HUES48 (cell line): ENCODE results near the gene GSTT2.

ENCODE experiments used
- H3K27ac ChIP-seq: one replicate; pipeline ENCODE4 v1.7.0; 2013; ENCODE audit warnings: low read depth, low read length, inconsistent platforms
- H3K27me3 ChIP-seq: 2 replicates; pipeline ENCODE4 v1.6.1; 2013; ENCODE audit warnings: mild to moderate bottlenecking, low read length; ENCODE audit not compliant: control insufficient read depth, insufficient read depth
- H3K36me3 ChIP-seq: 2 replicates; pipeline ENCODE4 v1.6.1; 2013; ENCODE audit warnings: low read length; ENCODE audit not compliant: control insufficient read depth, insufficient read depth
- H3K4me1 ChIP-seq: 2 replicates; pipeline ENCODE4 v1.6.1; 2013; ENCODE audit warnings: mild to moderate bottlenecking, low read length; ENCODE audit not compliant: control insufficient read depth, insufficient read depth
- H3K4me3 ChIP-seq: 2 replicates; pipeline ENCODE4 v1.5.1; 2013; ENCODE audit warnings: mild to moderate bottlenecking, low read depth, low read length
- H3K9ac ChIP-seq: 2 replicates; pipeline ENCODE4 v1.6.1; 2013; ENCODE audit warnings: mild to moderate bottlenecking, low read depth, low read length, moderate library complexity
- H3K9me3 ChIP-seq: 2 replicates; pipeline ENCODE4 v1.6.1; 2013; ENCODE audit warnings: low read length; ENCODE audit not compliant: control insufficient read depth, insufficient read depth

GSTT2 gene

DNA sequence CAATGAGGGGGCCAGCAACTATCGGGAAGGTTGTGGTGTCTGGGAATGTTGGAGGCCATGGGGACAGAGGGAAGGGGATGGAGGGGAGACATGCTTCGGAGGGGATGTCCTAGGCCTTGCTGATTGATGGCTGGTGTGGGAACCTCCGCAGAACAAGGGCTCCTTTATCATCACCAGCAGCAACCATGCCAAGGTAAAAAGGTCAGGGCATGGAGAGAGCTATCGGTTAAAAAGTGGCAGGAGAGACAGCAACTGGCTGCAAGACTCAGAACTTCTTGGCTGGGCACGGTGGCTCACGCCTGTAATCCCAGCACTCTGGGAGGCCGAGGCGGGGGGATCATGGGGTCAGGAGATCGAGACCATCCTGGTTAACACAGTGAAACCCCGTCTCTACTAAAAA is 22.3 kb downstream of the GSTT2 start:
- Histone ChIP-seq H3K36me3 (no peaks in the 10 kb centered on the region), H3K4me3 (no peak overlapping the region), H3K27ac (no peak overlapping the region), H3K27me3 (no peaks in the 10 kb centered on the region), H3K9ac (no peak overlapping the region), H3K4me1 (peaks cover 6% of the 10 kb centered on the region; the same call in 1 of the 2 replicates), H3K9me3 (no peaks in the 10 kb centered on the region)

DNA sequence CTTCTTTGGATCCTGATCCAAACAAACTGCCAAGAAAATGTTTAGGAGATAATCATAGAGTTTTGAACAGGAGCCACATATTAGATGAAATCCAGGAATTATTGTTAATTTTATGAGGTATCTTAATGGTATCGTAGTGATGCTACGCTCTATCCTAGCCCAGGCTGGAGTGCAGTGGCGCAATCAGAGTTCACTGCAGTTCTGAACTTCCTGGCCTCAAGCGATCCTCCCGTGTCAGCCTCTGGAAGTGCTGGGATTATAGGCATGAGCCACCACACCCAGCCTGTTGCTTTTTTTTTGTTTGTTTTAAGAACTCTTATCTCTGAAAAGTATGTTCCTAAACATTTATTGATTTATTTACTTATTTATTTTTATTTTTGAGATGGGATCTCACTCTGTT is 22.9 kb downstream of the GSTT2 start:
- Histone ChIP-seq H3K27ac (no peak overlapping the region), H3K4me3 (no peak overlapping the region), H3K36me3 (no peaks in the 10 kb centered on the region), H3K4me1 (peaks cover 6% of the 10 kb centered on the region; the same call in 1 of the 2 replicates), H3K9ac (no peak overlapping the region), H3K27me3 (no peaks in the 10 kb centered on the region), H3K9me3 (no peaks in the 10 kb centered on the region)

- H3K9me3 ChIP-seq, result no peaks in the 10 kb centered on the region
- no peak overlapping the region for H3K4me3 ChIP-seq
- no peaks in the 10 kb centered on the region for H3K27me3 ChIP-seq
- no peak overlapping the region for H3K27ac ChIP-seq
- peaks cover 6% of the 10 kb centered on the region; the same call in 1 of the 2 replicates for H3K4me1 ChIP-seq
- H3K9ac ChIP-seq, result no peak overlapping the region
- H3K36me3 ChIP-seq, result no peaks in the 10 kb centered on the region
Measured at GRCh38 chr22:24003887-24004286, 24.0 kb downstream of the GSTT2 start.

DNA sequence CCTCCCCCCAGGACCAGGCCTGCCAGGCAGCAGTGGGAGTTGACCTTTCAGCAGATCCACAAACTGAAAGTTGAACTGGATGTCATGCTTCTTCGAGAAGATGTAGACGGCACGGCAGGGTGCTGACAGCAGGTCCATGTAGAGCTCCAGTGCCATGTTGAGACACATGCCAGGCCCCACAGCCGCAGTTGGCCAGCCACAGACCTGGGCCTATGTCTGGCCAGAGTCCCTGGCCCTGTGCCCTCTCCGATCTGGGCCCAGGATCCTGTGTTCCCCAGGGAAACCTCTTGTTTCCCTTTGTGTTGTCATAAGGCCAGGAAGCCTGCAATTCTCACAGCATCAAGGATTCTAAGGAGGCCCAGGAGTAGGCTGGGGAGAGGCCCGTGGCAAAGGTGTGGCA is 25.3 kb downstream of the GSTT2 start, which contains the start of gene GSTT4:
Gene GSTT4, minus strand, starts transcription at position 253 of the 400 bp plus-strand sequence. Its CDS starts 97 bp downstream, at position 156.
- H3K4me3 ChIP-seq, result no peak within 1 kb of the TSS

GRCh38 chr22:24006207-24006913 is 26.4 kb downstream of the GSTT2 start:
- Histone ChIP-seq H3K4me1 (peaks cover 3% of the 10 kb centered on the region; the same call in 1 of the 2 replicates), H3K27me3 (no peaks in the 10 kb centered on the region), H3K4me3 (no peak overlapping the region), H3K36me3 (no peaks in the 10 kb centered on the region), H3K9me3 (no peaks in the 10 kb centered on the region), H3K27ac (no peak overlapping the region), H3K9ac (no peak overlapping the region)

More for the DNA sequence above, 25.3 kb downstream of the GSTT2 start, which contains the start of gene GSTT4:
- H3K27me3 ChIP-seq, result no peaks in the 10 kb centered on the region
- H3K9ac ChIP-seq, result no peak within 1 kb of the TSS
- no peak within 1 kb of the TSS for H3K27ac ChIP-seq
- peaks cover 6% of the 10 kb centered on the region; the same call in 1 of the 2 replicates for H3K4me1 ChIP-seq
- H3K36me3 ChIP-seq, result no peaks in the 10 kb centered on the region
- no peaks in the 10 kb centered on the region for H3K9me3 ChIP-seq

GRCh38 chr22:24006914-24007214 is 26.9 kb downstream of the GSTT2 start:
- no peak overlapping the region for H3K27ac ChIP-seq
- no peak overlapping the region for H3K9ac ChIP-seq
- H3K9me3 ChIP-seq, result no peaks in the 10 kb centered on the region
- H3K27me3 ChIP-seq, result no peaks in the 10 kb centered on the region
- H3K36me3 ChIP-seq, result no peaks in the 10 kb centered on the region
- no peak overlapping the region for H3K4me3 ChIP-seq
- no peaks in the 10 kb centered on the region for H3K4me1 ChIP-seq

DNA sequence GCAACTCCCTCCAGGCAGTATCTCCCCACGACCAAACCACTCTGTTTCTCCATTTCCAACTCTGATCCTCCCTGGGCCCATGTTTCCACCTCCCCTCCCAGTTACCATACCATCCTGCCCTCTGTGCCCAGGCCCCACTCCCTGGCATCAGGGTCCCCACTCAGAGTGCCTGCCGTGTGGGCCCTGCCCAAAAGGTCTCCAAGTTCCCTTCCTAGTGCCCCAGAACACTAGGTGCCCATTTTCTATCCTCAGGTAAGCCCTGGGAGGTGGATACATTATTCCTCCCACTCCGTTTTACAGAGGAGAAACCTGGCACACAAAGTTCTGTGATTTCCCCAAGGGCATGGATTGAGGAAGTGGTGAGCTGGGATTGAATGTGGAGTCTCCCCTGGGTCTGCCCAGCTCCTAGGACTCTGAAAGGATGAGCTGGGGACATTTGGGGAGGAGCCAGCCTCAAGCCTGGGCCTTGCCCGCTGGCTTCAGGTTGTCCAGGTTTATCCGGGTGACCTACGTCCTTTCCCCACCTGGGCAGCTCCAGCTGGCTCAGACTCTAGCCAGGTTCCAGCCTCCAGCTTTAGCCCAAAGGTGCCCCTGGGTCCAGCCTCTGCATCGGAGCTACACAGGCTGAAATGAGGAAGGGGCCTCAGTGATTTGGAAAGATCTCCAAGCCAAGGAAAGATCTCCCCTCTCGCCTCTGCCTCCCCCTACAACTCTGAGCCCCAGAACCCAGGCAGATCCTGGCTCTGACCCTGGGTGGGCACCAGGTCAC is 27.5 kb downstream of the GSTT2 start:
- no peaks in the 10 kb centered on the region for H3K4me1 ChIP-seq
- no peak overlapping the region for H3K27ac ChIP-seq
- no peak overlapping the region for H3K4me3 ChIP-seq
- H3K9ac ChIP-seq, result no peak overlapping the region
- no peaks in the 10 kb centered on the region for H3K36me3 ChIP-seq
- no peaks in the 10 kb centered on the region for H3K9me3 ChIP-seq
- H3K27me3 ChIP-seq, result no peaks in the 10 kb centered on the region

DNA sequence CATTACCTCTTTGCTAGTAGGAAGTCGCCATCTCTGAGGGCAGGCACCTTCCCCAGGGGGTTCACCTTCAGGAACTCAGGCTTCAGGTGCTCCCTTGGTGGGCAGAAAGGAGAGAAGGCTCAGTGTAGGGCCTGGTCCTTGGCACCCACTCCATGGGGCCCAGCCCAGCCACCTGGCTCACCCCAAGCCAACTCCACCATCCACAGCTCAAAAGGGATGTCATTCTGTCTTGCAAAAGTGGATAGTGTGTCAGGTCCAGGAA is 28.0 kb downstream of the GSTT2 start:
- H3K36me3 ChIP-seq, result no peaks in the 10 kb centered on the region
- no peak overlapping the region for H3K4me3 ChIP-seq
- H3K9me3 ChIP-seq, result no peaks in the 10 kb centered on the region
- no peaks in the 10 kb centered on the region for H3K4me1 ChIP-seq
- H3K9ac ChIP-seq, result no peak overlapping the region
- no peaks in the 10 kb centered on the region for H3K27me3 ChIP-seq
- H3K27ac ChIP-seq, result no peak overlapping the region

DNA sequence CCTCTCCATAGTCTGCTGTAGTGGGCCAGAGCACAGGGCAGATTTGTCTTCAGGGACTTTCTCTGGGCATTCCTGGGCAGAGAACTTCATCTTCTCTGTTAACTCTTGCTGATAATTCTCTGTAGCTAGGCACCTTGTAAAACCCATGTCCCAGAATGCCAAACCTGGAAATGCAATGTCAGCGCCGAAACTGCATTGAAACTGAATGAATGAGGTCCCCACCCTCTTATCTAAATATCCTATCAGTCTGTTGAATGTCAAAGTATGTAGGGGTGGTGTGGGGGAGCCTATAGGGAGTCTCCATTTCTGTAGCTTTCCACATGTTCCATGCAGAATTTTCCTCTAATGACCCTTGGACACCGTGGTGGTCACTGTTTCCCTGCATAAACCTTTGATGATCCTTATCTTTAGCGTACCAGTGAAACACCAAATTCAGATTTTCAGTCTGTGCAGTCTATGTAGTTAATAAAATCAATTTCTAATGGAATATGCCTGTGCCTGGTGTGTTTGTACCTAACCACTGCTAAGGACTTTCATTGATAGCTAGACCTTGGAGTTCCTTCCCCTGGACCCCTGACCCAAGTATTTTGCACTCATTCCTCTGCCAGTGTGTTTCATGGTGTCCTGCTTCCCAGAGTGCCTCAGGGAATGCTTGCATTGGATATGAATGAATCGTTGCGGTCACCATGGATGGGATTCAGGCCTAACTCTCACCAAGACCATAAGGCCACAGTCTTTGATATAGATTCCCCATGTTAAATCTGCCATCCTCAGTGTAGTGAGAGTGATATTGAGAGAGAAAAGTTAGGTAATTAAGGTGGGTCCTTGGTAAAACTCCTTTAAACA is 28.7 kb downstream of the GSTT2 start:
- Histone ChIP-seq H3K4me3 (no peak overlapping the region), H3K9me3 (no peaks in the 10 kb centered on the region), H3K27me3 (no peaks in the 10 kb centered on the region), H3K9ac (no peak overlapping the region), H3K4me1 (no peaks in the 10 kb centered on the region), H3K36me3 (no peaks in the 10 kb centered on the region), H3K27ac (no peak overlapping the region)

DNA sequence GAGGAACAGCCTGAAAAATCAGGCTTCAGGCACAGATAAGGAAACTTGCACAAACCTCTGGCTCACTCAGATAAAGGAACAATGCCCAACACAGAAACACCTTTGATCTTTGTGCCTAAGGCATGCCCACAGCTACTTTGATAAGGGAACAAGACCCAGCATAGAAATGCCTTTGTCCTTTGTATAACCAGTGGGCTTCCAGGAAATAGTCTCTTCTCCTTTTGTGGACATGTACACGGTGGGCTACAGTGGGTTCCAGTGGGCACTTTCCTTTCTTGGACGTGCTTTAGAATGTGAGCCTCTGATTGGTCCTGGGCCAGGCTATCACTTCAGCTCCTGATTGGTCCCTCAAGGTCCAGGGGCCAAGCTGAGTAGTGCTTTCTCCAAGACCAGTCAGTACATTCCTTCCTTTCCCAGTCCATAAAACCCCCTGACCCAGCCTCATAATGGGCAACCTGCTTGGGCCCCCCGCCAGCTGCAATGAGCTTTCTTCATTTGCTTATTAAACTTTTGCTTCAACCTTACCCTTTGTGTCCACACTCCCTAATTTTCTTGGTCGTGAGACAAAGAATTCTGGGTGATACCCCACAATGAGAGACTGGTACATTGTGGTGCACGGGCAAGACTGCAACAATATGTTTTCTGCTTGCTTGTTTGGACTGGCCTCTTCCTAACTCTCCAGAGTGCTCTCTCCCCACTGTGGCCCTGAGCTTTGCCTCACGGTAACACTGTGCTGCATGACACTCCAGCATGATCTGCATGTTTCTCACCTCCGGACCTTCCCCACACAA is 29.5 kb downstream of the GSTT2 start:
- Histone ChIP-seq H3K4me1 (no peaks in the 10 kb centered on the region), H3K27me3 (no peaks in the 10 kb centered on the region), H3K9ac (no peak overlapping the region), H3K9me3 (no peaks in the 10 kb centered on the region), H3K4me3 (no peak overlapping the region), H3K27ac (no peak overlapping the region), H3K36me3 (no peaks in the 10 kb centered on the region)
